SH-SY5Y (cell line): ENCODE results near the gene KLK14.

Source experiments
- GATA2 ChIP-seq: IDR thresholded peaks from 2 replicates; pipeline ENCODE4 v1.6.1; 2011; ENCODE audit warnings: mild to moderate bottlenecking, low read depth, low read length
- GATA3 ChIP-seq: IDR thresholded peaks from 2 replicates; pipeline ENCODE4 v1.6.1; 2011; ENCODE audit warnings: low read depth, mild to moderate bottlenecking, low read length, moderate library complexity

DNA sequence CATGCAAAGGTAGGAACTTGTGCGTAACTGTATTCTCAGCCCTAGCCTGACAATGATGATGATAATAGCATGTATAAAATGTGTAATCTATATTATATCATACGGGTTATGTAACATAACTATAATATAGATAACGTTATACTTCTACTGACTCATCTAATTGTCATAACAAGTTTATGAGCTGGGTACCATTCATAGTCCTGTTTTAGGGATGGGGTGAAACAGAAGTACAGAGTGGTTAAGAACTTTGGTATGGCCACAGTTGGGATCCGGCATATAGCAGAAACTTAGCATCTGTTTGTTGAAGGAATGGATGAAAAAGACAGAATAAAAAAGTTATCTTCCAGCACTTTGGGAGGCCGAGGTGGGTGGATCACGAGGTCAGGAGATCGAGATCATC, 20.3 kb upstream of the KLK14 start:
- TF ChIP-seq GATA2 (no peak), GATA3 (no peak)
